Astrocyte (in vitro differentiated cells and primary cell): ENCODE results near the gene PCDH17. TPM values are rescaled to one million over a fixed set of nuclear protein-coding genes. Genes with fewer than 3 reads are reported as not detected.

Experiments
- DNase-seq: peaks from one replicate; pipeline ENCODE4 v3.0.0-alpha.2; 2010; ENCODE audit warnings: low read depth
- FAIRE-seq: peaks from 2 replicates; lab custom pipeline; 2011; peaks lifted over from hg19 to GRCh38; lab: Jason Lieb, UNC
- H2AFZ ChIP-seq: 2 replicates; pipeline ENCODE4 v1.6.0; 2012; ENCODE audit warnings: low read depth, low read length, inconsistent platforms
- H3K27ac ChIP-seq: 2 replicates; pipeline ENCODE4 v1.5.1; 2011; ENCODE audit warnings: low read depth, low read length, inconsistent platforms
- H3K27me3 ChIP-seq: 2 replicates; pipeline ENCODE4 v1.6.0; 2011; ENCODE audit warnings: low read length, inconsistent platforms; ENCODE audit not compliant: insufficient read depth
- H3K36me3 ChIP-seq: 2 replicates; pipeline ENCODE4 v1.5.1; 2011; ENCODE audit warnings: low read length, inconsistent platforms; ENCODE audit not compliant: insufficient read depth
- H3K4me1 ChIP-seq: 2 replicates; pipeline ENCODE4 v1.5.1; 2011; ENCODE audit warnings: low read length, inconsistent platforms; ENCODE audit not compliant: insufficient read depth
- H3K4me2 ChIP-seq: 2 replicates; pipeline ENCODE4 v1.6.0; 2012; ENCODE audit warnings: low read length, inconsistent platforms
- H3K4me3 ChIP-seq: 2 replicates; pipeline ENCODE4 v1.5.1; 2011; ENCODE audit warnings: low read depth, mild to moderate bottlenecking, low read length, inconsistent platforms; ENCODE audit not compliant: insufficient read depth
- H3K79me2 ChIP-seq: 2 replicates; pipeline ENCODE4 v1.6.0; 2012; ENCODE audit warnings: mild to moderate bottlenecking, low read length, inconsistent platforms; ENCODE audit not compliant: insufficient read depth
- H3K9ac ChIP-seq: 2 replicates; pipeline ENCODE4 v1.6.0; 2012; ENCODE audit warnings: mild to moderate bottlenecking, low read length, inconsistent platforms
- H3K9me3 ChIP-seq: 2 replicates; pipeline ENCODE4 v1.5.1; 2012; ENCODE audit warnings: low read depth, mild to moderate bottlenecking, low read length, inconsistent platforms; ENCODE audit not compliant: insufficient read depth
- H4K20me1 ChIP-seq: 2 replicates; pipeline ENCODE4 v1.6.0; 2012; ENCODE audit warnings: low read length, inconsistent platforms; ENCODE audit not compliant: insufficient read depth
- H3K27ac Mint-ChIP-seq: one replicate; pipeline ENCODE4 v1.8.0; 2021; ENCODE audit warnings: mild to moderate bottlenecking, mixed read lengths; ENCODE audit not compliant: unreplicated experiment
- H3K27me3 Mint-ChIP-seq: one replicate; pipeline ENCODE4 v1.8.0; 2021; ENCODE audit warnings: low read depth, mixed read lengths; ENCODE audit not compliant: unreplicated experiment
- H3K36me3 Mint-ChIP-seq: one replicate; pipeline ENCODE4 v1.8.0; 2021; ENCODE audit warnings: low read depth, mixed read lengths; ENCODE audit not compliant: unreplicated experiment
- H3K4me1 Mint-ChIP-seq: one replicate; pipeline ENCODE4 v1.8.0; 2021; ENCODE audit warnings: low read depth, mixed read lengths; ENCODE audit not compliant: unreplicated experiment
- H3K4me3 Mint-ChIP-seq: one replicate; pipeline ENCODE4 v1.8.0; 2021; ENCODE audit warnings: mild to moderate bottlenecking, moderate library complexity, mixed read lengths; ENCODE audit not compliant: unreplicated experiment
- H3K9me3 Mint-ChIP-seq: one replicate; pipeline ENCODE4 v1.8.0; 2021; ENCODE audit warnings: mild to moderate bottlenecking, mixed read lengths; ENCODE audit not compliant: unreplicated experiment
- CTCF ChIP-seq: IDR thresholded peaks from 2 replicates; pipeline ENCODE4 v1.5.1; 2011; ENCODE audit warnings: low read depth, mild to moderate bottlenecking, inconsistent platforms, low read length, moderate library complexity; ENCODE audit not compliant: insufficient read depth
- EZH2 ChIP-seq: IDR thresholded peaks from 2 replicates; pipeline ENCODE4 v1.6.1; 2012; ENCODE audit warnings: mild to moderate bottlenecking, low read length, inconsistent platforms; ENCODE audit not compliant: insufficient read depth
- total RNA-seq: library from RNA; stranded (reverse); gene quantifications from 2 replicates; pipeline ENCODE4 v1.2.1, GENCODE V29; 2021

PCDH17 gene
- total RNA-seq, 1 donor from 2014 or later: 2.1 TPM

- Histone ChIP-seq H3K27ac (no peak overlapping the region), H3K4me2 (no peak overlapping the region), H3K9ac (no peak overlapping the region), H3K79me2 (no peaks in the 10 kb centered on the region), H3K36me3 (no peaks in the 10 kb centered on the region), H2AFZ (peak overlapping the region; percentile 4), H4K20me1 (no peaks in the 10 kb centered on the region), H3K4me1 (peaks cover 7% of the 10 kb centered on the region), H3K4me3 (no peak overlapping the region), H3K9me3 (no peaks in the 10 kb centered on the region), H3K27me3 (peaks cover 4% of the 10 kb centered on the region)
- Mint-ChIP-seq H3K4me1 (no peaks in the 10 kb centered on the region), H3K36me3 (no peaks in the 10 kb centered on the region), H3K9me3 (no peaks in the 10 kb centered on the region), H3K27ac (no peak overlapping the region), H3K27me3 (peaks cover 7% of the 10 kb centered on the region), H3K4me3 (no peak overlapping the region)
- TF ChIP-seq CTCF: peak; percentile 86
- no peak for TF ChIP-seq EZH2
- peak; percentile 43 for FAIRE-seq
- DNase-seq: peak; percentile 49
These were observed 6.7 kb upstream of the PCDH17 start for GRCh38 chr13:57624565-57625435.

GRCh38 chr13:57627663-57628062, 3.9 kb upstream of the PCDH17 start:
- TF ChIP-seq CTCF (peak; percentile 75), EZH2 (no peak)
- DNase-seq (peak; percentile 12), FAIRE-seq (no peak)
- H3K4me2 ChIP-seq: no peak overlapping the region
- H3K4me3 Mint-ChIP-seq: no peak overlapping the region
- H3K4me3 ChIP-seq: no peak overlapping the region
- no peaks in the 10 kb centered on the region for H4K20me1 ChIP-seq
- peaks cover 16% of the 10 kb centered on the region for H3K27me3 Mint-ChIP-seq
- H3K36me3 ChIP-seq: no peaks in the 10 kb centered on the region
- H3K27ac ChIP-seq: no peak overlapping the region
- no peak overlapping the region for H3K27ac Mint-ChIP-seq
- H3K27me3 ChIP-seq: peaks cover 7% of the 10 kb centered on the region
- no peak overlapping the region for H2AFZ ChIP-seq
- no peak overlapping the region for H3K9ac ChIP-seq
- H3K4me1 ChIP-seq: peaks cover 20% of the 10 kb centered on the region
- H3K79me2 ChIP-seq: no peaks in the 10 kb centered on the region
- no peaks in the 10 kb centered on the region for H3K9me3 ChIP-seq
- no peaks in the 10 kb centered on the region for H3K36me3 Mint-ChIP-seq
- no peaks in the 10 kb centered on the region for H3K4me1 Mint-ChIP-seq
- peaks cover 7% of the 10 kb centered on the region for H3K9me3 Mint-ChIP-seq

GRCh38 chr13:57629391-57629804, 2.1 kb upstream of the PCDH17 start:
- Mint-ChIP-seq H3K36me3 (no peaks in the 10 kb centered on the region), H3K9me3 (peaks cover 15% of the 10 kb centered on the region), H3K4me3 (peak overlapping the region; percentile 93), H3K4me1 (no peaks in the 10 kb centered on the region), H3K27me3 (peaks cover 31% of the 10 kb centered on the region), H3K27ac (no peak overlapping the region)
- FAIRE-seq: no peak
- peaks cover 23% of the 10 kb centered on the region for H3K27me3 ChIP-seq
- peaks cover 20% of the 10 kb centered on the region for H3K4me1 ChIP-seq
- DNase-seq: peak; percentile 35
- no peaks in the 10 kb centered on the region for H3K79me2 ChIP-seq
- H3K4me2 ChIP-seq: peak overlapping the region; percentile 94
- no peak for TF ChIP-seq CTCF
- no peak for TF ChIP-seq EZH2
- peaks cover 9% of the 10 kb centered on the region for H3K9me3 ChIP-seq
- H3K4me3 ChIP-seq: peak overlapping the region; percentile 73
- H4K20me1 ChIP-seq: no peaks in the 10 kb centered on the region
- H3K27ac ChIP-seq: no peak overlapping the region
- H3K9ac ChIP-seq: peak overlapping the region; percentile 69
- peak overlapping the region; percentile 96 for H2AFZ ChIP-seq
- no peaks in the 10 kb centered on the region for H3K36me3 ChIP-seq
